Stomach (tissue), 4 donors: ENCODE results near the gene FAM120B.

Experiments used
- EP300 ChIP-seq: sonication (generic); formaldehyde crosslinking; IDR thresholded peaks from one replicate; pipeline ENCODE4 v1.6.1; 2017; ENCODE audit warnings: antibody characterized with exemption
- TF ChIP-seq, protein P1 (sequence below), 7 experiments: fragments of 450-650 bp in 4 of 7; fragments of 200-600 bp in 3 of 7; sonication (generic) in 3 of 7; IDR thresholded peaks; one replicate each; pipeline ENCODE4 v1.5.1; 2016 to 2019; ENCODE audit warnings: antibody characterized with exemption in 7 of 7, control low read depth in 2 of 7, mild to moderate bottlenecking in 1 of 7

GRCh38 chr6:170437719-170438401 lies 131.3 kb downstream of the FAM120B start:
- TF ChIP-seq, protein P1, sequence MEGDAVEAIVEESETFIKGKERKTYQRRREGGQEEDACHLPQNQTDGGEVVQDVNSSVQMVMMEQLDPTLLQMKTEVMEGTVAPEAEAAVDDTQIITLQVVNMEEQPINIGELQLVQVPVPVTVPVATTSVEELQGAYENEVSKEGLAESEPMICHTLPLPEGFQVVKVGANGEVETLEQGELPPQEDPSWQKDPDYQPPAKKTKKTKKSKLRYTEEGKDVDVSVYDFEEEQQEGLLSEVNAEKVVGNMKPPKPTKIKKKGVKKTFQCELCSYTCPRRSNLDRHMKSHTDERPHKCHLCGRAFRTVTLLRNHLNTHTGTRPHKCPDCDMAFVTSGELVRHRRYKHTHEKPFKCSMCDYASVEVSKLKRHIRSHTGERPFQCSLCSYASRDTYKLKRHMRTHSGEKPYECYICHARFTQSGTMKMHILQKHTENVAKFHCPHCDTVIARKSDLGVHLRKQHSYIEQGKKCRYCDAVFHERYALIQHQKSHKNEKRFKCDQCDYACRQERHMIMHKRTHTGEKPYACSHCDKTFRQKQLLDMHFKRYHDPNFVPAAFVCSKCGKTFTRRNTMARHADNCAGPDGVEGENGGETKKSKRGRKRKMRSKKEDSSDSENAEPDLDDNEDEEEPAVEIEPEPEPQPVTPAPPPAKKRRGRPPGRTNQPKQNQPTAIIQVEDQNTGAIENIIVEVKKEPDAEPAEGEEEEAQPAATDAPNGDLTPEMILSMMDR (IDR thresholded peaks at IDR 0.05): no peak
- TF ChIP-seq EP300: no peak
